ENCODE measurements around the gene PKMYT1. TPM values are rescaled to one million over a fixed set of nuclear protein-coding genes. Genes with fewer than 3 reads are reported as not detected.

PKMYT1 gene
- total RNA-seq, 1 donor from 2014 or later: 21.8 TPM

DNA sequence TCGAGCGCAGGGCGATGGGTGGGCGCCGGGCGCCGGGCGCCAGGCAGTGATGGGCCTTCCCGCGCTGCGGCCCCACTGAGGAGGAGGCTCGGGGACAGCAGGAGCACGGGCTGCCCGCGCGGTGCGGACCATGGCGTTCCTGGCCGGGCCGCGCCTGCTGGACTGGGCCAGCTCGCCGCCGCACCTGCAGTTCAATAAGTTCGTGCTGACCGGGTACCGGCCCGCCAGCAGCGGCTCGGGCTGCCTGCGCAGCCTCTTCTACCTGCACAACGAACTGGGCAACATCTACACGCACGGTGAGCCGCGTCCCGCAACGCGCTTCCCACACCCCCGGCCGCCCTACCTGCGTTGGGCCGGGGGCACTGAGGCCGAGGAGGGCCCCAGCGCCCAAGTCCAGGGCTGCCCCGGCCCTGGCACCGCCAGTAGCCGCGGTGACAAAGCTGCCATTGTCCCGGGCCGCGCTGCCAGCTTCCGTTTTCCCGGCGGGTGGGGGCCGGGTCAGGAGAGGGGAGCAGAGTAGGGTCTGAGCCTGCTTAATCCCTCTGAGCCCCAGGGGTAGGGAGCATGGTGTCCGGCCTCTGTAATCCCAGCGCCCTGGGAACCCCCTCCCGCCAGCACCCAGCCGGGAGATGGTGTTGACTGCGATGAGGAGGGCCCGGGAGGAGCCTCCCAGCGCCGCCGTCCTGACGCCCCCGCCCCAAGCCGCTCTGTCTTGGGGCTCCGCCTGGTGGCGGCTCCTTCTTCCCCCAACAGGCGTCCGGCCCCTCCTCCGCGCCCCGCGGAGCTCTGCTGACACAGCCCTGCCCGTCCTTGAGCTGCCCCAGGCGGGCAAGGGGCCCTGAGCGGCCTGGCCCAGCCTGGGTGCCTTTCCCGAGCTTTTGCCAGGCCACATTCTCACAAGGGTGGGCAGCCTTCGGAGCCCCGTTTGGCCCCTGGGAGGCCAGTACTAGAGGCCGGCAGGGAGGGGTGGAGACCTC, 10.4 kb downstream of the PKMYT1 start:
- peaks cover 1% of the 10 kb centered on the region for H3K36me3 Mint-ChIP-seq
- no peaks in the 10 kb centered on the region for H3K9me3 Mint-ChIP-seq
- no peak overlapping the region for H3K27ac Mint-ChIP-seq
- TF ChIP-seq, protein P1, sequence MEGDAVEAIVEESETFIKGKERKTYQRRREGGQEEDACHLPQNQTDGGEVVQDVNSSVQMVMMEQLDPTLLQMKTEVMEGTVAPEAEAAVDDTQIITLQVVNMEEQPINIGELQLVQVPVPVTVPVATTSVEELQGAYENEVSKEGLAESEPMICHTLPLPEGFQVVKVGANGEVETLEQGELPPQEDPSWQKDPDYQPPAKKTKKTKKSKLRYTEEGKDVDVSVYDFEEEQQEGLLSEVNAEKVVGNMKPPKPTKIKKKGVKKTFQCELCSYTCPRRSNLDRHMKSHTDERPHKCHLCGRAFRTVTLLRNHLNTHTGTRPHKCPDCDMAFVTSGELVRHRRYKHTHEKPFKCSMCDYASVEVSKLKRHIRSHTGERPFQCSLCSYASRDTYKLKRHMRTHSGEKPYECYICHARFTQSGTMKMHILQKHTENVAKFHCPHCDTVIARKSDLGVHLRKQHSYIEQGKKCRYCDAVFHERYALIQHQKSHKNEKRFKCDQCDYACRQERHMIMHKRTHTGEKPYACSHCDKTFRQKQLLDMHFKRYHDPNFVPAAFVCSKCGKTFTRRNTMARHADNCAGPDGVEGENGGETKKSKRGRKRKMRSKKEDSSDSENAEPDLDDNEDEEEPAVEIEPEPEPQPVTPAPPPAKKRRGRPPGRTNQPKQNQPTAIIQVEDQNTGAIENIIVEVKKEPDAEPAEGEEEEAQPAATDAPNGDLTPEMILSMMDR (IDR thresholded peaks at IDR 0.05; ENCODE audit: unreplicated experiment): peak; percentile 16
- peak in 1 of 2 experiments; percentile 61 for DNase-seq (ENCODE audit: low spot score in 2 of 2, unreplicated experiment in 2 of 2)
- H3K27me3 Mint-ChIP-seq (ENCODE audit: low read depth): no peaks in the 10 kb centered on the region
- H3K4me1 Mint-ChIP-seq: peaks cover 17% of the 10 kb centered on the region
- peak overlapping the region; percentile 52 for H3K4me3 Mint-ChIP-seq

DNA sequence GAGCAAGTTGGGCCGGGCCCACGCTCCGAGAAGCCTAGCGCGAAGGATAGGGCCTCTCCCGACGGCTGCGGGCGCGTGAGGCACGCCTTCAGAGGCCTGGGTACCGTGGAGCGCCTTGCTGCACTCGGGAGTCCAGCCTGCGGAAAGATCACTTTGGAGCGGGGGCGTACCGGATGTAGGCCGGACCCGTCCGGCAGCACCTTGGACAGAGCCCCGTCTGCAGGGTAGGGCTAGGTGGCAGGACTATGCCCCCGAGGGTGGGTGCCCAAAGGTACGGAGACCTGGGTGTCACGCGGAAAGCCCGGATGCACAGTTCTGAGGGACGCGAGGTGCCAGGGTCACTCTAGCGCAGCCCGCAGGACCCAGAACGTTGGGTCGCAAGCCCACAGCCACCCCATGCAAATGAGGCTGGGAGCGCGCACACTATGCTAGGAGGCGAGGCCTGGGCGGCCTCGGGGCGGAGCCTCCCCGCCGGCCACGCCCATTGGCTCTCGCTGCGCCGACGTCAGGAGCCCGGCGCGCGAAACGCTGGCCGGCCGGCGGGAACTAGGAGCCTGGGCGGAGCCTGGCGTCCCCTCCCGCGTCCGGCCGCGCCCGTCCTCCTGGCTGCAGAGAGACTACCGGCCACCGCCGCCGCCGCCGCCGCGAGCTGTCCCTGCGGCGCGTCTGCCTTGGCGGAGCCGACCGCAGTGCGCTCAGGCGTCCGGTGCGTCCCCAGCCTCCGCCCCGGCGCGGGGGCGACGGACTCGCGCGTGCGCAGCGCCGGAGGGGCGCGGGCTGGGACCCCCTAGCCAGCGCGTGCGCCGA, 11.3 kb downstream of the PKMYT1 start, which contains the start of gene PAQR4:
Gene PAQR4 (plus strand): TSS at position 611 of the 807 bp plus-strand sequence. CDS start 327 bp downstream, outside the sequence.
- Mint-ChIP-seq H3K36me3 (peaks cover 1% of the 10 kb centered on the region), H3K9me3 (no peaks in the 10 kb centered on the region), H3K27ac (peak within 1 kb of the TSS; percentile 71), H3K27me3 (ENCODE audit: low read depth) (peaks cover 3% of the 10 kb centered on the region), H3K4me1 (peaks cover 19% of the 10 kb centered on the region), H3K4me3 (peak within 1 kb of the TSS; percentile 67)
- TF ChIP-seq, protein P1 (IDR thresholded peaks at IDR 0.05; ENCODE audit: unreplicated experiment): no peak
- DNase-seq (ENCODE audit: low spot score in 2 of 2, unreplicated experiment in 2 of 2): peak; percentile 75 to 90

DNA sequence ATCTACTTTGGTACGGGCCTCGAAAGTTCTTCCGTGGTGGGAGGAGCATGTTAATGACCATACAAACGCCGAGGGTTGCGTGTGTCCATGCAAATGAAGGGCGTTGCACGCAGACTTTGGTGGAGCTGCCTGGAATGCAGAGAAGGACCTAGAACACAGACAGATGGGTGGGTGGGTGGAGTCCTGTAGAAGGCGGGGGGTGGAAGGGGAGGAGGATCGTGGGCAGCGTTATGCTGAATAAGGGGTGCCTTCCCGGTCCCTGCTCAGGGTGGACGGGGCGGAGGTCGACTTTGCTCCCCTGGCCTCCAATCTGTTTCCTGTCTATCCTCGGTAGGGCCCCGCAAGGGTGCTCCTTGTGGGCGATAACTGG, 11.9 kb downstream of the PKMYT1 start:
- Mint-ChIP-seq H3K36me3 (peaks cover 1% of the 10 kb centered on the region), H3K9me3 (no peaks in the 10 kb centered on the region), H3K27ac (no peak overlapping the region), H3K4me3 (peak overlapping the region; percentile 67), H3K27me3 (ENCODE audit: low read depth) (peaks cover 7% of the 10 kb centered on the region), H3K4me1 (peaks cover 21% of the 10 kb centered on the region)
- TF ChIP-seq, protein P1 (IDR thresholded peaks at IDR 0.05; ENCODE audit: unreplicated experiment): no peak
- no peak for DNase-seq (ENCODE audit: low spot score in 2 of 2, unreplicated experiment in 2 of 2)

DNA sequence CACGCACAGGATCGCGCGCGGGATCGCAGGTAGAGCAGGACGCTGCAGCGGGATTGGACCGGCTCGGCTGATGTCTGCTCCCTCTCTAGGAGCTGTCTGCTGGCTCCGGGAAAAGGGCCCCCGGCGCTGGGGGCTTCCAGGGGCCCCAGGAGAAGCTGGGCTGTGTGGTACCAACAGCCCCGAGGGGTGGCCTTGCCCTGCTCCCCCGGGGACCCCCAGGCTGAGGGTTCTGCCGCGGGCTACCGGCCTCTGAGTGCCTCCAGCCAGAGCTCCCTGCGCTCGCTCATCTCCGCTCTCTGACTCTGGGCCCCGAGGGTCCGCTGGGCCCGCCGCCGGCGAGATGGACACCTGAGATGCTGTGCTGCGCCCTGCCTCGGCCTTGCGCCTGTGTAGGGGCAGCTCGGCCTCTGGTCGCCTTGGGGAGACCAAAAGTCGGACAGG, 12.5 kb downstream of the PKMYT1 start:
- H3K27ac Mint-ChIP-seq: no peak overlapping the region
- peaks cover 9% of the 10 kb centered on the region for H3K27me3 Mint-ChIP-seq (ENCODE audit: low read depth)
- H3K9me3 Mint-ChIP-seq: no peaks in the 10 kb centered on the region
- no peak overlapping the region for H3K4me3 Mint-ChIP-seq
- H3K36me3 Mint-ChIP-seq: peaks cover 1% of the 10 kb centered on the region
- no peak for DNase-seq (ENCODE audit: low spot score in 2 of 2, unreplicated experiment in 2 of 2)
- TF ChIP-seq, protein P1 (IDR thresholded peaks at IDR 0.05; ENCODE audit: unreplicated experiment): no peak
- H3K4me1 Mint-ChIP-seq: peaks cover 22% of the 10 kb centered on the region

DNA sequence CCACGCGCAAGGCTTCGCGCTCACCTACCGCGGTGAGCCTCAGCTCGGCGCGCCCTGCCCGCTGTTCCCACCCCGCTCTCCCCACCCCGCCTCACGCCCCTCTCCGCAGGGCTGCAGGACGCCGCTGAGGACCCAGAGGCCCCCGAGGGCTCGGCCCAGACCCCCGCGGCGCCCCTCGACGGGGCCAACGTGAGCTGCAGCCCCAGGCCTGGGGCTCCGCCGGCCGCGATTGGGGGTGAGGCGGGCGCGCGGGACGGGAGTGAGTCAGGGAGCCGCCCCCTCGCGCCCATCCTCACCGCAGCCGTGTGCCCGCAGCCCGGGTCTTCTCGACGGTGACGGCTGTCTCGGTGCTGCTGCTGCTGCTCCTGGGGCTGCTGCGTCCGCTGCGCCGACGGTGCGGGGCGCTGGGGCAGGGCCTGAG, 13.0 kb downstream of the PKMYT1 start:
- Mint-ChIP-seq H3K4me1 (peaks cover 17% of the 10 kb centered on the region), H3K27ac (no peak overlapping the region), H3K27me3 (ENCODE audit: low read depth) (peaks cover 13% of the 10 kb centered on the region), H3K9me3 (no peaks in the 10 kb centered on the region), H3K4me3 (no peak overlapping the region), H3K36me3 (peaks cover under 1% of the 10 kb centered on the region)
- TF ChIP-seq, protein P1 (IDR thresholded peaks at IDR 0.05; ENCODE audit: unreplicated experiment): no peak
- no peak for DNase-seq (ENCODE audit: low spot score in 2 of 2, unreplicated experiment in 2 of 2)

Measured in mesothelial cell of epicardium (in vitro differentiated cells).